ENCODE data around the gene VRK1. TPM values are rescaled to one million over a fixed set of nuclear protein-coding genes. Genes with fewer than 3 reads are reported as not detected.

Gene VRK1
- total and polyA plus RNA-seq, 4 donors: 6.4 to 21.8 (median 8.5) TPM

DNA sequence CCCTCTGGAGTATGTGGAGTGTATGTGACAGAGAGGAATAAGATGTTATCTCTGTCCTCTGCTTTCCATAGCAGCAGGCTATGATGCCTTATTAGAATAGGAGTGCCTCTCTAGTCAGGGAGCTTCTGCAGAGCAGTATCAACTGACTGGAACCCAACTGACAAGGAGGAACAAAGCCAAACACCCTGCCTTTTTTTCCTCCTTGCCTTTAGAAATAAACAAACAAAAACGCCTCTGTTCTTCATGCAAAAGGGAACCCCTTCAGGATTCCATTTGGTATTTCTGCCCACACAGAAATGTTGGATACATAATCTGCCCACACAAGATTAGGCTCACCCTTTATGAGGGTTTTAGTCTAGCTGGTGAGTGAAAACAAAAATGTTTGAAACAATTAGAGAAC, 50.3 kb downstream of the VRK1 start:
- Histone ChIP-seq H3K36me3 (ENCODE audit: control insufficient read depth in 4 of 4, insufficient read depth in 4 of 4, low read length in 4 of 4) (peaks cover 0 to 7% (median 2%) of the 10 kb centered on the region in 4 donors), H3K4me3 (no peak overlapping the region), H3K4me1 (ENCODE audit: control insufficient read depth in 5 of 5, insufficient read depth in 5 of 5, low read length in 5 of 5) (peaks cover 0 to under 1% (median 0%) of the 10 kb centered on the region in 5 donors), H3K9ac (ENCODE audit: insufficient read depth in 1 of 2, low read length in 2 of 2) (no peak overlapping the region), H3K27ac (ENCODE audit: low read depth in 1 of 2, low read length in 1 of 2) (no peak overlapping the region), H3K9me3 (ENCODE audit: control insufficient read depth in 4 of 4, insufficient read depth in 3 of 4, low read length in 3 of 4) (no peaks in the 10 kb centered on the region), H3K27me3 (ENCODE audit: control insufficient read depth in 3 of 3, insufficient read depth in 3 of 3, low read length in 2 of 3) (no peaks in the 10 kb centered on the region)
- no peak for ATAC-seq (ENCODE audit: insufficient read depth, low FRiP score)
- TF ChIP-seq, protein P1, sequence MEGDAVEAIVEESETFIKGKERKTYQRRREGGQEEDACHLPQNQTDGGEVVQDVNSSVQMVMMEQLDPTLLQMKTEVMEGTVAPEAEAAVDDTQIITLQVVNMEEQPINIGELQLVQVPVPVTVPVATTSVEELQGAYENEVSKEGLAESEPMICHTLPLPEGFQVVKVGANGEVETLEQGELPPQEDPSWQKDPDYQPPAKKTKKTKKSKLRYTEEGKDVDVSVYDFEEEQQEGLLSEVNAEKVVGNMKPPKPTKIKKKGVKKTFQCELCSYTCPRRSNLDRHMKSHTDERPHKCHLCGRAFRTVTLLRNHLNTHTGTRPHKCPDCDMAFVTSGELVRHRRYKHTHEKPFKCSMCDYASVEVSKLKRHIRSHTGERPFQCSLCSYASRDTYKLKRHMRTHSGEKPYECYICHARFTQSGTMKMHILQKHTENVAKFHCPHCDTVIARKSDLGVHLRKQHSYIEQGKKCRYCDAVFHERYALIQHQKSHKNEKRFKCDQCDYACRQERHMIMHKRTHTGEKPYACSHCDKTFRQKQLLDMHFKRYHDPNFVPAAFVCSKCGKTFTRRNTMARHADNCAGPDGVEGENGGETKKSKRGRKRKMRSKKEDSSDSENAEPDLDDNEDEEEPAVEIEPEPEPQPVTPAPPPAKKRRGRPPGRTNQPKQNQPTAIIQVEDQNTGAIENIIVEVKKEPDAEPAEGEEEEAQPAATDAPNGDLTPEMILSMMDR (IDR thresholded peaks at IDR 0.05; ENCODE audit: control extremely low read depth, extremely low read depth): no peak
- no peak for DNase-seq
- 84 to 94% methylated on average over 1 of the region's 1 CpG for WGBS, 2 donors

DNA sequence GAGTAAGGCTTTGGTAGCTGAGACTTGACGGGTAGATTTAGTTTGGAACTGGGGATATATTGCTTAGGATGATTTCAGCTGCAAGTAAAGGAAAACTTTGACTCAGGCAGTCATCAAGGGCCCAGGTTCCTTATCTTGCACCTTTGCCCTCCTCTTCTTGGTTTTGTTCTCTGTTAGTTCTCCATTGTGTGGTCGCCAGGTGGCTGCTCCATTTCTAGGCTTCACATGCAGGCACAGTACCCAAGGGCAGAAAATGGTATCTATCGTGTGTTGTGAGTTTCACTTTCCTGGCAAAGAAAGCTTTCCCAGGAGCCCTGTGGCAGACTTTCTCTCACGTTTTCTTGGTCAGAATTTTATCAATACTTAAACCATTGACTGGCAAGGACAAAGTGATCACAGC, 50.8 kb downstream of the VRK1 start:
- TF ChIP-seq, protein P1 (IDR thresholded peaks at IDR 0.05; ENCODE audit: control extremely low read depth, extremely low read depth): no peak
- ATAC-seq (ENCODE audit: insufficient read depth, low FRiP score) (no peak), DNase-seq (no peak)
- Histone ChIP-seq H3K4me3 (no peak overlapping the region), H3K27ac (ENCODE audit: low read depth in 1 of 2, low read length in 1 of 2) (no peak overlapping the region), H3K9me3 (ENCODE audit: control insufficient read depth in 4 of 4, insufficient read depth in 3 of 4, low read length in 3 of 4) (no peaks in the 10 kb centered on the region), H3K27me3 (ENCODE audit: control insufficient read depth in 3 of 3, insufficient read depth in 3 of 3, low read length in 2 of 3) (no peaks in the 10 kb centered on the region), H3K9ac (ENCODE audit: insufficient read depth in 1 of 2, low read length in 2 of 2) (no peak overlapping the region), H3K36me3 (ENCODE audit: control insufficient read depth in 4 of 4, insufficient read depth in 4 of 4, low read length in 4 of 4) (peaks cover 0 to 7% (median 2%) of the 10 kb centered on the region in 4 donors), H3K4me1 (ENCODE audit: control insufficient read depth in 5 of 5, insufficient read depth in 5 of 5, low read length in 5 of 5) (peaks cover 0 to 4% (median 0%) of the 10 kb centered on the region in 5 donors)
- WGBS, 2 donors: 95 to 97% methylated on average over 4 of the region's 4 CpGs

DNA sequence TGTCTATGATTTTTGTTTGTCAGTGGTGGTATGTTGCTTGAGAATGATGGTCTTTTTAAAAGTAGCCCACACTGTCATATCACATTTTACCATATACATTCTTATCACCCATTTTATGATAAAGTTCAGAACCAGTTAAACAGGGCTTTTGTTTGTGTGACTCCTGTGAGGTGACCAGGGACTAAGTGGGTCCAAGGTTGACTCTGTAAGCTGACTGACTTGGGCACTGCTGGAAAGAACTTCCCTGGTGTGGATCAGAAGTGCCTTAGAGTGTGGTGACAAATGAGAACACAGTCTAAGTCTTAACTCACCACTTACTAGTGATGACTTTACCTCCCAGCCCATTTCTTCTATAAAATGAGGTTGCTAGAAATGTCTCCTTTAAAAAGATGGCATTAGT, 52.6 kb downstream of the VRK1 start:
- Histone ChIP-seq H3K4me1 (ENCODE audit: control insufficient read depth in 5 of 5, insufficient read depth in 5 of 5, low read length in 5 of 5) (peaks cover 0 to 4% (median 0%) of the 10 kb centered on the region in 5 donors), H3K27me3 (ENCODE audit: control insufficient read depth in 3 of 3, insufficient read depth in 3 of 3, low read length in 2 of 3) (no peaks in the 10 kb centered on the region), H3K27ac (ENCODE audit: low read depth in 1 of 2, low read length in 1 of 2) (no peak overlapping the region)

More for the DNA sequence above, 52.6 kb downstream of the VRK1 start:
- Histone ChIP-seq H3K9ac (ENCODE audit: insufficient read depth in 1 of 2, low read length in 2 of 2) (no peak overlapping the region), H3K4me3 (no peak overlapping the region), H3K9me3 (ENCODE audit: control insufficient read depth in 4 of 4, insufficient read depth in 3 of 4, low read length in 3 of 4) (no peaks in the 10 kb centered on the region), H3K36me3 (ENCODE audit: control insufficient read depth in 4 of 4, insufficient read depth in 4 of 4, low read length in 4 of 4) (peaks cover 0 to 7% (median 2%) of the 10 kb centered on the region in 4 donors)
- TF ChIP-seq, protein P1 (IDR thresholded peaks at IDR 0.05; ENCODE audit: control extremely low read depth, extremely low read depth): no peak
- no peak for ATAC-seq (ENCODE audit: insufficient read depth, low FRiP score)
- DNase-seq: no peak

Measured in lung (tissue), 12 donors.